ENCODE results near the gene CLIC4.

The CLIC4 gene

GRCh38 chr1:24862775-24863483, 117.7 kb downstream of the CLIC4 start:
- no peak for DNase-seq

- no peak for DNase-seq
These were observed 119.1 kb downstream of the CLIC4 start for GRCh38 chr1:24864370-24864777.

- no peak for DNase-seq
These were observed 119.9 kb downstream of the CLIC4 start for GRCh38 chr1:24865168-24865567.

- no peak for DNase-seq
These were observed 120.3 kb downstream of the CLIC4 start for GRCh38 chr1:24865587-24865986.

GRCh38 chr1:24866211-24867083, 121.2 kb downstream of the CLIC4 start:
- DNase-seq: no peak

GRCh38 chr1:24867084-24867870, 122.0 kb downstream of the CLIC4 start:
- DNase-seq: no peak

- DNase-seq: no peak
These were observed 123.0 kb downstream of the CLIC4 start for GRCh38 chr1:24868016-24868875.

- DNase-seq: no peak
These were observed 125.4 kb downstream of the CLIC4 start for GRCh38 chr1:24870551-24871195.

- no peak for DNase-seq
These were observed 126.2 kb downstream of the CLIC4 start for GRCh38 chr1:24871306-24871901.

GRCh38 chr1:24872061-24872850, 127.0 kb downstream of the CLIC4 start:
- DNase-seq: no peak

- DNase-seq: no peak
These were observed 127.9 kb downstream of the CLIC4 start for GRCh38 chr1:24873148-24873547.

GRCh38 chr1:24874056-24874455, 128.8 kb downstream of the CLIC4 start:
- no peak for DNase-seq

GRCh38 chr1:24874611-24875234, 129.5 kb downstream of the CLIC4 start:
- no peak for DNase-seq

- no peak for DNase-seq
These were observed 130.0 kb downstream of the CLIC4 start for GRCh38 chr1:24875257-24875656.

GRCh38 chr1:24875991-24876506, 130.8 kb downstream of the CLIC4 start:
- no peak for DNase-seq

GRCh38 chr1:24878045-24878444, 132.8 kb downstream of the CLIC4 start:
- DNase-seq: no peak

GRCh38 chr1:24878775-24879742, 133.8 kb downstream of the CLIC4 start:
- peak; percentile 75 for DNase-seq

- DNase-seq: no peak
These were observed 135.8 kb downstream of the CLIC4 start for GRCh38 chr1:24881034-24881433.

GRCh38 chr1:24884751-24885150, 139.5 kb downstream of the CLIC4 start:
- DNase-seq: no peak

All from fibroblast of upper back skin (primary cell).